NCI-H2107 (cell line): ENCODE measurements around the gene FBXL5.

Experiments
- DNase-seq: peaks from one replicate; lab custom pipeline; 2025; lab: John Stamatoyannopoulos, UW

FBXL5 gene

GRCh38 chr4:15558561-15558960 lies 96.6 kb downstream of the FBXL5 start:
- no peak for DNase-seq

GRCh38 chr4:15557786-15558550 lies 97.2 kb downstream of the FBXL5 start:
- DNase-seq, result no peak

GRCh38 chr4:15556511-15557092 lies 98.6 kb downstream of the FBXL5 start:
- no peak for DNase-seq
